Body of pancreas (tissue), 4 donors: ENCODE results near the gene NDFIP1.

Source experiments
- CTCF ChIP-seq, 7 experiments: fragments of 450-650 bp in 4 of 7; fragments of 200-600 bp in 3 of 7; sonication (generic) in 3 of 7; IDR thresholded peaks; one replicate each; pipeline ENCODE4 v1.5.1; 2016 to 2019; ENCODE audit warnings: antibody characterized with exemption in 7 of 7
- POLR2A ChIP-seq, 3 donors: fragments of 450-650 bp; IDR thresholded peaks; one replicate each; pipeline ENCODE4 v1.6.1; 2016; ENCODE audit warnings: antibody characterized with exemption in 3 of 3, mild to moderate bottlenecking in 2 of 3

GRCh38 chr5:142125963-142126362, 17.4 kb downstream of the NDFIP1 start:
- TF ChIP-seq CTCF (IDR thresholded peaks at IDR 0.05) (no peak), POLR2A (IDR thresholded peaks at IDR 0.05) (no peak)
